HG02981 (cell line): ENCODE data around the gene FAM241B.

Experiments used
- ATAC-seq: cut with Tn5 transposase; IDR thresholded peaks from one replicate; pipeline ENCODE4 v1.9.1; 2021; ENCODE audit warnings: mild to moderate bottlenecking, moderate library complexity; ENCODE audit not compliant: unreplicated experiment

Gene FAM241B

GRCh38 chr10:69647819-69648218, 17.8 kb downstream of the FAM241B start:
- ATAC-seq = no peak

- ATAC-seq = no peak
These were observed 18.4 kb downstream of the FAM241B start for GRCh38 chr10:69648461-69648860.

GRCh38 chr10:69649786-69650550, 19.9 kb downstream of the FAM241B start:
- no peak for ATAC-seq

- no peak for ATAC-seq
These were observed 20.7 kb downstream of the FAM241B start for GRCh38 chr10:69650589-69651261.

GRCh38 chr10:69651362-69651761, 21.3 kb downstream of the FAM241B start:
- ATAC-seq = no peak

GRCh38 chr10:69652111-69652856, 22.2 kb downstream of the FAM241B start:
- no peak for ATAC-seq

GRCh38 chr10:69652857-69653199, 22.8 kb downstream of the FAM241B start:
- no peak for ATAC-seq

- ATAC-seq = no peak
These were observed 23.5 kb downstream of the FAM241B start for GRCh38 chr10:69653561-69653960.

GRCh38 chr10:69655124-69655867, 25.2 kb downstream of the FAM241B start:
- ATAC-seq = no peak

GRCh38 chr10:69655868-69656555, 26.0 kb downstream of the FAM241B start:
- no peak for ATAC-seq

- ATAC-seq = no peak
These were observed 26.8 kb downstream of the FAM241B start for GRCh38 chr10:69656742-69657269.

GRCh38 chr10:69657430-69657829, 27.4 kb downstream of the FAM241B start:
- no peak for ATAC-seq

- ATAC-seq = no peak
These were observed 27.8 kb downstream of the FAM241B start for GRCh38 chr10:69657866-69658265.

GRCh38 chr10:69659241-69660038, 29.4 kb downstream of the FAM241B start:
- ATAC-seq = no peak

GRCh38 chr10:69660296-69660695, 30.2 kb downstream of the FAM241B start:
- ATAC-seq = no peak

- no peak for ATAC-seq
These were observed 31.5 kb downstream of the FAM241B start for GRCh38 chr10:69661414-69662172.

- ATAC-seq = no peak
These were observed 32.3 kb downstream of the FAM241B start for GRCh38 chr10:69662173-69662877.

GRCh38 chr10:69662901-69663300, 32.9 kb downstream of the FAM241B start:
- no peak for ATAC-seq
